GM12892 (cell line): ENCODE results near the gene CAPN6.

Experiments
- POLR2A ChIP-seq: IDR thresholded peaks from 2 replicates; pipeline ENCODE4 v1.6.1; 2011; ENCODE audit warnings: low read depth, low read length, control low read depth
- TAF1 ChIP-seq: IDR thresholded peaks from 2 replicates; pipeline ENCODE4 v1.6.1; 2011; ENCODE audit warnings: low read depth, mild to moderate bottlenecking, control low read depth, low read length, borderline replicate concordance

- TF ChIP-seq POLR2A (no peak), TAF1 (no peak)
Measured at GRCh38 chrX:111264385-111264784, 5.9 kb downstream of the CAPN6 start.
